ENCODE data around the gene MLXIP.

The MLXIP gene

DNA sequence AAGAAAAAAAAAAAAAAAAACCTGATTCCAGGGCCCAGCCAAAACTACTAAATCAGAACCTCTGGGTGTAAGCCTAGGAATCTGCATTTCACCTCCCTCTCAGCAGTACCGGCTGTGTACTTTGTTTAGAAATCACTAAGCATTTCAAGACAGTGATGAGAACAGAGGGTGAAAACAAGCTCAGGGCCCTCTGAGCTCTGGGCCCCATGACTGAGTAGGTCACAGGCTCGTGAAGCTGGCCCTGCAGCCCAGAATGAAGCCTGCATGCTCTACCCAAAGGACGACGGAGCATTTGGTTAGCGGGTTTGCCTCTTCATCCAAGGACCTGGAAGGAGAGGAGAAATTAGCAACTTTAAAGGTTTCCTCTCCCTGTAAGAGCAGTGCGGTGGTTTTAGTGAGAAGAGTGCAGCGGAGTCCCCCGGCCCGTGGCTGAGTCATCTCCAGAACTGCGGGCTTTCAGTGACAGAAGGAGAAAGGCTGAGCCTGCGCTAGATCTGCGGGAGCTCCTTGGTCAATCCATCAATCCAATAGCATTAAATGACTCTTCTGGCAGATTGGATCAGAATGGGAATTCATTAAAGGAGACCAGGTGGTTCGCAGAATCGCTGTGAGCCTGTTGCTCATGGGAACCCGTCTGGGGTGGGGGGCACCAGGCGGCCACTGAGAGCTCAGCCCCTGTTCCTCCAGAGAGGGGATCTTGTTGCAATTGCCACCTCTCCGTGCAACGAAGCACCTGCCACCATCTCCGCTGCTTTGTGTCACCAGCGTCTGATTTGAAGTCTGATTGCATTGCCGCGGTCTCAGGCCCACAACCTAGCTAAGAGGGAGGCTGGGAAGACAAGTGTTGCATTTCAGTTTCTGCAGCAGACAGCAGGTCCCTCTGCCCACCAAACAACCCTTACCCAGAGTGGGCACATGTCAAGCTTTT lies 88.1 kb downstream of the MLXIP start:
- no peak overlapping the region for H2BK120ac ChIP-seq (ENCODE audit: low read depth, low read length)
- no peak overlapping the region for H2BK15ac ChIP-seq (replicated peaks; ENCODE audit: low read depth)
- H3K36me3 ChIP-seq (ENCODE audit: control insufficient read depth, insufficient read depth, low read length): no peaks in the 10 kb centered on the region
- H3K56ac ChIP-seq (ENCODE audit: low read length): no peak overlapping the region
- no peak overlapping the region for H3K4me2 ChIP-seq (ENCODE audit: low read length)
- no peak overlapping the region for H3K9ac ChIP-seq (ENCODE audit: low read length)
- no peak overlapping the region for H3K18ac ChIP-seq (ENCODE audit: low read length)
- H3K27me3 ChIP-seq (ENCODE audit: insufficient read depth, low read length, poor library complexity): no peaks in the 10 kb centered on the region
- no peaks in the 10 kb centered on the region for H3K79me1 ChIP-seq (ENCODE audit: low read length)
- H3K4ac ChIP-seq (ENCODE audit: low read depth, low read length): no peak overlapping the region
- H4K8ac ChIP-seq (ENCODE audit: low read depth, low read length): no peak overlapping the region
- no peak for DNase-seq
- H3K4me1 ChIP-seq (ENCODE audit: control insufficient read depth, low read depth, low read length): no peaks in the 10 kb centered on the region
- no peak overlapping the region for H3K4me3 ChIP-seq (ENCODE audit: low read length)
- H2AK5ac ChIP-seq (ENCODE audit: low read length): no peak overlapping the region
- H3K27ac ChIP-seq (ENCODE audit: low read depth, low read length): no peak overlapping the region
- H2BK5ac ChIP-seq (ENCODE audit: low read length): no peak overlapping the region
- no peak overlapping the region for H3K23ac ChIP-seq (ENCODE audit: low read length)
- no CpG with 5 or more reads among the region's 22 CpGs for WGBS (ENCODE audit: extremely low coverage, insufficient coverage, low lambda C conversion rate)
- H3K79me2 ChIP-seq (ENCODE audit: control insufficient read depth, insufficient read depth, low read length): no peaks in the 10 kb centered on the region
- no peak overlapping the region for H4K5ac ChIP-seq (ENCODE audit: low read length)

DNA sequence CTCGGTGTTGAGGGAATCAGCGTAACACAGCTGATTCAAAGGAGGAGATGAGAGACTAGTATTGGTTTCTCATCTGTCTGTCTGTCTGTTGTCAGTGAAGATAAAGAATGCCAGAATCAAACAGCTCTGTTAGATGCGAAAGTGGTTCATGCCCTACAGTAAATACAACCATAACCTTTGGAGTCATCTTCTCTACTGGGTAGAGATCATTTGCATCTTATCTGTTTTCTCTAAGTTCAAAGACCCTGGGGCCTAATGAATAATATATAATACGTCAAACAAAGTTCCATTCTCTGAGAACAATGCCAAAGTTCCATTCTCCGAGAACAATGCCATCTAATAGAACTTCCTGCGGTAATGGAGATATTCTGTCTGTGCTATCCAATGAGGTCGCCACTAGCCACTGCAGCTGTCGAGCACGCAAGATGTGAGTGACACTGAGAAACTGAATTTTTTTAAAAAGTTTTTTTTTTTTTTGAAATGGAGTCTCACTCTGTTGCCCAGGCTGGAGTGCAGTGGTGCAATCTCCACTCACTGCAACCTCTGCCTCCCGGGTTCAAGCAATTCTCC lies 88.9 kb downstream of the MLXIP start:
- Histone ChIP-seq H3K4me1 (ENCODE audit: control insufficient read depth, low read depth, low read length) (no peaks in the 10 kb centered on the region), H3K23ac (ENCODE audit: low read length) (no peak overlapping the region), H2BK15ac (replicated peaks; ENCODE audit: low read depth) (no peak overlapping the region), H3K18ac (ENCODE audit: low read length) (no peak overlapping the region), H3K4me3 (ENCODE audit: low read length) (no peak overlapping the region), H3K4ac (ENCODE audit: low read depth, low read length) (no peak overlapping the region), H3K4me2 (ENCODE audit: low read length) (no peak overlapping the region), H2AK5ac (ENCODE audit: low read length) (no peak overlapping the region), H3K79me1 (ENCODE audit: low read length) (no peaks in the 10 kb centered on the region), H2BK5ac (ENCODE audit: low read length) (no peak overlapping the region), H3K79me2 (ENCODE audit: control insufficient read depth, insufficient read depth, low read length) (no peaks in the 10 kb centered on the region), H3K36me3 (ENCODE audit: control insufficient read depth, insufficient read depth, low read length) (no peaks in the 10 kb centered on the region), H3K56ac (ENCODE audit: low read length) (no peak overlapping the region), H4K8ac (ENCODE audit: low read depth, low read length) (no peak overlapping the region), H3K9ac (ENCODE audit: low read length) (no peak overlapping the region), H3K27me3 (ENCODE audit: insufficient read depth, low read length, poor library complexity) (no peaks in the 10 kb centered on the region), H4K5ac (ENCODE audit: low read length) (no peak overlapping the region), H3K27ac (ENCODE audit: low read depth, low read length) (no peak overlapping the region), H2BK120ac (ENCODE audit: low read depth, low read length) (no peak overlapping the region)
- DNase-seq: no peak
- WGBS (ENCODE audit: extremely low coverage, insufficient coverage, low lambda C conversion rate): no CpG with 5 or more reads among the region's 10 CpGs

DNA sequence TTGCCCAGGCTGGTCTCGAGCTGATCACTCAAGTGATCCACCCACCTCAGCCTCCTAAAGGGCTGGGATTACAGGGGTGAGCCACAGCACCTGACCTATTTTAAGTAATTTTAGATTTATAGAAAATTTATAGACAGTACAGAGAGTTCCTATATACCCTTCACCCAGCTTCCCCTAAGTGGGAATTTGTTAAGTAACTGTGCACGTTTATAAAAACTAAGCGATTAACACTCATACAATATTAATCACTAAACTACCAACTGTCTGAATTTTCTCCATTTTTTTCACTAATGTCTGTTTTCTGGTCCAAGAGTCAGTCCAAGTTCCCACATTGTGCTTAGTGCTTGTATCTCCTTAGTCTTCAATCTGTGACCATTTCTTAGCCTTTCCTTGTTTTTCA lies 89.9 kb downstream of the MLXIP start:
- no peaks in the 10 kb centered on the region for H3K79me1 ChIP-seq (ENCODE audit: low read length)
- no peak overlapping the region for H3K9ac ChIP-seq (ENCODE audit: low read length)
- H2BK15ac ChIP-seq (replicated peaks; ENCODE audit: low read depth): no peak overlapping the region
- no peak overlapping the region for H2AK5ac ChIP-seq (ENCODE audit: low read length)
- no peak overlapping the region for H4K5ac ChIP-seq (ENCODE audit: low read length)
- H3K18ac ChIP-seq (ENCODE audit: low read length): no peak overlapping the region
- no peak overlapping the region for H3K4me2 ChIP-seq (ENCODE audit: low read length)
- H3K4me1 ChIP-seq (ENCODE audit: control insufficient read depth, low read depth, low read length): no peaks in the 10 kb centered on the region
- 100% methylated on average over 2 of the region's 3 CpGs for WGBS (ENCODE audit: extremely low coverage, insufficient coverage, low lambda C conversion rate)
- no peak overlapping the region for H3K4ac ChIP-seq (ENCODE audit: low read depth, low read length)
- no peak overlapping the region for H2BK5ac ChIP-seq (ENCODE audit: low read length)
- H3K27me3 ChIP-seq (ENCODE audit: insufficient read depth, low read length, poor library complexity): no peaks in the 10 kb centered on the region
- H3K4me3 ChIP-seq (ENCODE audit: low read length): no peak overlapping the region
- DNase-seq: no peak
- H3K79me2 ChIP-seq (ENCODE audit: control insufficient read depth, insufficient read depth, low read length): no peaks in the 10 kb centered on the region
- no peak overlapping the region for H4K8ac ChIP-seq (ENCODE audit: low read depth, low read length)
- H3K56ac ChIP-seq (ENCODE audit: low read length): no peak overlapping the region
- no peak overlapping the region for H2BK120ac ChIP-seq (ENCODE audit: low read depth, low read length)
- H3K27ac ChIP-seq (ENCODE audit: low read depth, low read length): no peak overlapping the region
- H3K36me3 ChIP-seq (ENCODE audit: control insufficient read depth, insufficient read depth, low read length): no peaks in the 10 kb centered on the region
- no peak overlapping the region for H3K23ac ChIP-seq (ENCODE audit: low read length)

DNA sequence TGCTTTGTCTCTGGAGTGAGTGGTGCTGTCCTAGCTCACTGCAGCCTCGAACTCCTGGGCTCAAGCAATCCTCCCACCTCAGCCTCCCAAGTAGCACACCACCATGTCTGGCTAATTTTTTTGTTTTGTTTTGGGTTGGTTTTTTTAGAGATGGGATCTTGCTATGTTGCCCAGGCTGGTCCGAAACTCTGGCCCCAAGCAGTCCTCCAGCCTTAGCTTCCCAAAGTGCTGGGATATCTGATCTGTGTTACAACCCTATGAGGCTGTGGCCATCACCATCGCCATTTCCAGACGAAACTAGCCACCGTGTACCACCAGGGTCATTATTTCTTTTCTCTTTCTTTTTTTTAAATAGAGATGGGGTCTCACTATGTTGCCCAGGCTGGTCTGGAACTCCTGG lies 92.8 kb downstream of the MLXIP start:
- Histone ChIP-seq H2BK5ac (ENCODE audit: low read length) (no peak overlapping the region), H3K9ac (ENCODE audit: low read length) (no peak overlapping the region), H3K27me3 (ENCODE audit: insufficient read depth, low read length, poor library complexity) (no peaks in the 10 kb centered on the region), H2BK15ac (replicated peaks; ENCODE audit: low read depth) (no peak overlapping the region), H3K4ac (ENCODE audit: low read depth, low read length) (no peak overlapping the region), H3K79me2 (ENCODE audit: control insufficient read depth, insufficient read depth, low read length) (no peaks in the 10 kb centered on the region), H3K56ac (ENCODE audit: low read length) (no peak overlapping the region), H2AK5ac (ENCODE audit: low read length) (no peak overlapping the region), H3K27ac (ENCODE audit: low read depth, low read length) (no peak overlapping the region), H3K36me3 (ENCODE audit: control insufficient read depth, insufficient read depth, low read length) (no peaks in the 10 kb centered on the region), H4K5ac (ENCODE audit: low read length) (no peak overlapping the region), H3K23ac (ENCODE audit: low read length) (no peak overlapping the region), H3K79me1 (ENCODE audit: low read length) (no peaks in the 10 kb centered on the region), H3K18ac (ENCODE audit: low read length) (no peak overlapping the region), H2BK120ac (ENCODE audit: low read depth, low read length) (no peak overlapping the region), H3K4me2 (ENCODE audit: low read length) (no peak overlapping the region), H3K4me1 (ENCODE audit: control insufficient read depth, low read depth, low read length) (no peaks in the 10 kb centered on the region), H4K8ac (ENCODE audit: low read depth, low read length) (no peak overlapping the region), H3K4me3 (ENCODE audit: low read length) (no peak overlapping the region)
- DNase-seq: no peak
- no CpG with 5 or more reads among the region's 5 CpGs for WGBS (ENCODE audit: extremely low coverage, insufficient coverage, low lambda C conversion rate)

DNA sequence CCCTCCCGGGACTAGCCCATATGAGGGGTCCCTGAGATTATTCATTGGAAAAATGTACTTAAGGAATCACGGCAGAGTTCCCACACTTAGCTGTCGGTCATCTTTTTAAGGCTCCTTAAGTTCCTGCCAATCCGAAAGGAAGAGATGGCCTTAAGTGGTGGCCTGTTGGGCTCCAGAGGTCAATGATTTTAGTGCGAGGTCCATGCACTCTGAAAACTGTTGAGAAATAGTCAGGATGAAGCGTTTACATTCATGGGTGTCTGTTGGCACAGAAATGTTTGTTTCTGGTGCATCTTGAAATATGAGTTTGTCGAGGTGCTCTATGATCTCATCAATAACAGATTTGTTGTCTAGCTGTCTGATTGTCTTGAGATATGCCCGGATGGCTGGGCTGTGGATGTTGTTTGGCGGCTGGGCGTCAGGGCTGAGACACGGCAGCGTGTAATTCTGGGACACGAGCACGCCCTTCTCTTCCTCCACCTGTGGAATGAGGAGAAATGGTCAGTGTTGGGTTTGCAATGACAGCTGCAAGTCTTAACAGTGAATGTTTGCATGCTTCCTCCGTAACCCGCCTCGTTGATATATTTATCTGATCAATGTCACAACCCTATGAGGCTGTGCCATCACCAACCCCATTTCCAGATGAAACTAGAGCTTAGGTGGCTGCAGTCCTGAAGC lies 93.8 kb downstream of the MLXIP start:
- H4K8ac ChIP-seq (ENCODE audit: low read depth, low read length): no peak overlapping the region
- H2BK15ac ChIP-seq (replicated peaks; ENCODE audit: low read depth): no peak overlapping the region
- no peak overlapping the region for H3K18ac ChIP-seq (ENCODE audit: low read length)
- H2BK120ac ChIP-seq (ENCODE audit: low read depth, low read length): no peak overlapping the region
- no peak overlapping the region for H4K5ac ChIP-seq (ENCODE audit: low read length)
- H3K9ac ChIP-seq (ENCODE audit: low read length): no peak overlapping the region
- no peaks in the 10 kb centered on the region for H3K27me3 ChIP-seq (ENCODE audit: insufficient read depth, low read length, poor library complexity)
- no peak overlapping the region for H3K4ac ChIP-seq (ENCODE audit: low read depth, low read length)
- no CpG with 5 or more reads among the region's 17 CpGs for WGBS (ENCODE audit: extremely low coverage, insufficient coverage, low lambda C conversion rate)
- no peak overlapping the region for H2AK5ac ChIP-seq (ENCODE audit: low read length)
- H3K56ac ChIP-seq (ENCODE audit: low read length): no peak overlapping the region
- no peak overlapping the region for H3K27ac ChIP-seq (ENCODE audit: low read depth, low read length)
- H3K79me2 ChIP-seq (ENCODE audit: control insufficient read depth, insufficient read depth, low read length): no peaks in the 10 kb centered on the region
- no peaks in the 10 kb centered on the region for H3K36me3 ChIP-seq (ENCODE audit: control insufficient read depth, insufficient read depth, low read length)
- no peaks in the 10 kb centered on the region for H3K79me1 ChIP-seq (ENCODE audit: low read length)
- no peak overlapping the region for H3K4me2 ChIP-seq (ENCODE audit: low read length)
- H3K23ac ChIP-seq (ENCODE audit: low read length): no peak overlapping the region
- DNase-seq: no peak
- no peak overlapping the region for H2BK5ac ChIP-seq (ENCODE audit: low read length)
- H3K4me1 ChIP-seq (ENCODE audit: control insufficient read depth, low read depth, low read length): no peaks in the 10 kb centered on the region
- H3K4me3 ChIP-seq (ENCODE audit: low read length): no peak overlapping the region

Data from mesendoderm (in vitro differentiated cells).